ENCODE measurements around the gene MAP3K1. TPM values are rescaled to one million over a fixed set of nuclear protein-coding genes. Genes with fewer than 3 reads are reported as not detected.

Gene MAP3K1
- total and polyA plus RNA-seq, 7 donors, result 3.0 to 12.5 (median 8.4) TPM

- no peak for DNase-seq
- Histone ChIP-seq H3K4me3 (no peak overlapping the region), H3K9me3 (no peaks in the 10 kb centered on the region), H3K36me3 (no peaks in the 10 kb centered on the region), H3K27ac (no peak overlapping the region), H3K27me3 (no peaks in the 10 kb centered on the region), H3K4me1 (peaks cover 0 to 27% (median 12%) of the 10 kb centered on the region in 4 donors)
- 79 to 95% methylated on average over 7 of the region's 7 CpGs for WGBS, 2 donors
- TF ChIP-seq, protein P1, sequence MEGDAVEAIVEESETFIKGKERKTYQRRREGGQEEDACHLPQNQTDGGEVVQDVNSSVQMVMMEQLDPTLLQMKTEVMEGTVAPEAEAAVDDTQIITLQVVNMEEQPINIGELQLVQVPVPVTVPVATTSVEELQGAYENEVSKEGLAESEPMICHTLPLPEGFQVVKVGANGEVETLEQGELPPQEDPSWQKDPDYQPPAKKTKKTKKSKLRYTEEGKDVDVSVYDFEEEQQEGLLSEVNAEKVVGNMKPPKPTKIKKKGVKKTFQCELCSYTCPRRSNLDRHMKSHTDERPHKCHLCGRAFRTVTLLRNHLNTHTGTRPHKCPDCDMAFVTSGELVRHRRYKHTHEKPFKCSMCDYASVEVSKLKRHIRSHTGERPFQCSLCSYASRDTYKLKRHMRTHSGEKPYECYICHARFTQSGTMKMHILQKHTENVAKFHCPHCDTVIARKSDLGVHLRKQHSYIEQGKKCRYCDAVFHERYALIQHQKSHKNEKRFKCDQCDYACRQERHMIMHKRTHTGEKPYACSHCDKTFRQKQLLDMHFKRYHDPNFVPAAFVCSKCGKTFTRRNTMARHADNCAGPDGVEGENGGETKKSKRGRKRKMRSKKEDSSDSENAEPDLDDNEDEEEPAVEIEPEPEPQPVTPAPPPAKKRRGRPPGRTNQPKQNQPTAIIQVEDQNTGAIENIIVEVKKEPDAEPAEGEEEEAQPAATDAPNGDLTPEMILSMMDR (IDR thresholded peaks at IDR 0.05), result no peak
- no peak for TF ChIP-seq POLR2A (IDR thresholded peaks at IDR 0.05)
- TF ChIP-seq POLR2AphosphoS5 (IDR thresholded peaks at IDR 0.05), result no peak
- no peak for TF ChIP-seq EP300 (IDR thresholded peaks at IDR 0.05)
- intact Hi-C loops (cut with DNase I), result no loop called here
These were observed 25.2 kb downstream of the MAP3K1 start for GRCh38 chr5:56840597-56840996.

GRCh38 chr5:56845277-56845676 is 29.9 kb downstream of the MAP3K1 start:
- no peaks in the 10 kb centered on the region for H3K9me3 ChIP-seq
- WGBS, 2 donors, result 51 to 76% methylated on average over 2 of the region's 2 CpGs

DNA sequence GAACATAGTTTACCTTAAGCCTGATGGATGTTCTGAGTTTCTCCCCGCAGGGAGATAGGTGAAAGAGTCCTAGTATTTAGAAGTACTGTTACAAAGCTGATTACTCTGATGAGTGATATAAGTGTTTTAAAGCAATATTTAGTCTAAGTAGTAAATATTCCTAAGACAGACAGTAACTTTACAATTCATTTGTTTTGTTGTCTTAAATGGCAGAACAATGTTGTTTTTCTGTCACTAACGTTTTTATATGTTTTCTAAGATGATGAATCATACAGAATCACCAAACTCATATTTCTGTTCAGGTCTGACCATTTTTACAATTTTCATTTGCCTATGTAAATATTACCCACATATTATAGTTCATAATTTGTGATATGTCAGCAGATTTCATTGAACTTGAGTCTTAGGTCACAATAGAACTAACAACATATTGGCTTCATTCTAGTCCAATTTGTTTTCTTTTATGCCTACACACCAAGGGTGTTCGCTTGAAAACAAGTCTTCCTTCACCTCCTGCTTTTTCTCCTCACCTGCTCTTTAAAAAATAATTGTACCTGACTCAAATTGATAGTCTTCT is 30.6 kb downstream of the MAP3K1 start:
- H3K36me3 ChIP-seq, result no peaks in the 10 kb centered on the region
- H3K27ac ChIP-seq, result no peak overlapping the region
- H3K27me3 ChIP-seq, result no peaks in the 10 kb centered on the region
- no peak for DNase-seq
- no peaks in the 10 kb centered on the region for H3K9me3 ChIP-seq
- peaks cover 0 to 35% (median 17%) of the 10 kb centered on the region in 4 donors for H3K4me1 ChIP-seq
- WGBS, 2 donors, result 44 to 53% methylated on average over 3 of the region's 3 CpGs
- H3K4me3 ChIP-seq, result no peak overlapping the region
- intact Hi-C loops (cut with DNase I), result no loop called here
- TF ChIP-seq POLR2A (IDR thresholded peaks at IDR 0.05), result no peak

More at GRCh38 chr5:56845277-56845676, 29.9 kb downstream of the MAP3K1 start:
- H3K27me3 ChIP-seq, result no peaks in the 10 kb centered on the region
- H3K27ac ChIP-seq, result no peak overlapping the region
- DNase-seq, result no peak
- intact Hi-C loops (cut with DNase I), result no loop called here
- H3K36me3 ChIP-seq, result no peaks in the 10 kb centered on the region
- H3K4me3 ChIP-seq, result no peak overlapping the region
- H3K4me1 ChIP-seq, result peaks cover 0 to 30% (median 14%) of the 10 kb centered on the region in 4 donors
- no peak for TF ChIP-seq POLR2A (IDR thresholded peaks at IDR 0.05)
- TF ChIP-seq EP300 (IDR thresholded peaks at IDR 0.05), result no peak
- no peak for TF ChIP-seq POLR2AphosphoS5 (IDR thresholded peaks at IDR 0.05)
- TF ChIP-seq, protein P1 (IDR thresholded peaks at IDR 0.05), result no peak

DNA sequence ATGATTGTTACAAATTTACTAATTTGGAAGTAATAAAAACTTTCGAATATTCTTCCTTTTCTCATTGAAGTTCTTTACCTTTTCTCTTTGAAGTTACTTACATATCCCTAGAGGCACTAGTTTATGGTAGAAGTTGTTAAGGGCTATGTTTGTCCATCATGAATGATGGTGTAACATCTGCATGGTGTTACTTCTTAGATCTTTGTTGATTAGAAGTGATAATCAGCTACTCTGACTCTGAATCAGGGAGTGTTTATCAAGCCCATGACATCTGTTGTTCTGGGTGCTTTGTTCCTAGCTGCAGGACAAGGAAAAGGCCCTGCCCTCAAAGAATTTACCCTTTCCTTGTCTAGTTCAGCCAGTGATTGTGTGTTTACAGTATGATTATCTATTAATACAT is 32.9 kb downstream of the MAP3K1 start:
- Histone ChIP-seq H3K4me1 (peaks cover 0 to 54% (median 23%) of the 10 kb centered on the region in 4 donors), H3K27me3 (no peaks in the 10 kb centered on the region), H3K36me3 (no peaks in the 10 kb centered on the region), H3K9me3 (no peaks in the 10 kb centered on the region), H3K4me3 (no peak overlapping the region), H3K27ac (no peak overlapping the region)
- DNase-seq, result no peak
- intact Hi-C loops (cut with DNase I), result no loop called here
- TF ChIP-seq POLR2AphosphoS5 (IDR thresholded peaks at IDR 0.05) (no peak), EP300 (IDR thresholded peaks at IDR 0.05) (no peak), POLR2A (IDR thresholded peaks at IDR 0.05) (no peak)
- TF ChIP-seq, protein P1 (IDR thresholded peaks at IDR 0.05), result no peak
- 52 to 74% methylated on average over 1 of the region's 1 CpG for WGBS, 2 donors

DNA sequence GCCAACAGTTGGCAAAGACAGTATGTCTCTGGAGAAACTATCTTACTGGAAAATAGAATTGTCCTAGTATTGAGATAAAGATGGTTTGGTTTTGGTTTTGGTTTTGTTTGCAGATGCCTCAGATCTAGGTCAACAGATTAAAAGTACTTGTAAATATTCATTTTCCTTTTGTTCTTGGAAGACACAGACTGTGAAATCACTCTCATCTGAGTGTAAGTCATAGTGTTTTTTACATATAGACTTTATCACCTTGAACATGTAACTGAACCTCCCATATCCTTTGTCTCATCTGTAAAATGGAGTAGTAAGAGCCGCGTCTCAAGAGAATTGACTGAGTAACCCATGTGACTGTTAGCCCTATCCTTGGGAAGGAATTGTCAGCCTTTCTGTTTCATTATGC is 34.3 kb downstream of the MAP3K1 start:
- WGBS, 2 donors, result 87 to 94% methylated on average over 2 of the region's 2 CpGs

More for the DNA sequence above, 34.3 kb downstream of the MAP3K1 start:
- intact Hi-C loops (cut with DNase I), result no loop called here
- Histone ChIP-seq H3K36me3 (no peaks in the 10 kb centered on the region), H3K4me3 (no peak overlapping the region), H3K9me3 (no peaks in the 10 kb centered on the region), H3K27ac (no peak overlapping the region), H3K4me1 (peaks cover 0 to 58% (median 27%) of the 10 kb centered on the region in 4 donors), H3K27me3 (no peaks in the 10 kb centered on the region)
- DNase-seq, result no peak
- TF ChIP-seq EP300 (IDR thresholded peaks at IDR 0.05), result no peak
- TF ChIP-seq POLR2A (IDR thresholded peaks at IDR 0.05), result no peak
- no peak for TF ChIP-seq POLR2AphosphoS5 (IDR thresholded peaks at IDR 0.05)
- TF ChIP-seq, protein P1 (IDR thresholded peaks at IDR 0.05), result no peak
